HepG2 (cell line): ENCODE data around the gene PCYT2. TPM values are rescaled to one million over a fixed set of nuclear protein-coding genes. Genes with fewer than 3 reads are reported as not detected.

Experiments
- AGO2 ChIP-seq: fragments of 200-400 bp; formaldehyde crosslinking; optimal IDR thresholded peaks from 2 replicates; pipeline ENCODE3; 2017; ENCODE audit warnings: mild to moderate bottlenecking, low read depth, low read length, moderate library complexity
- ATRX ChIP-seq: sonication (generic); formaldehyde crosslinking; IDR thresholded peaks from 2 replicates; pipeline ENCODE4 v1.4.0; 2020; ENCODE audit warnings: missing genetic modification reagents, borderline replicate concordance
- CCDC6 ChIP-seq: sonication (generic); formaldehyde crosslinking; IDR thresholded peaks from 2 replicates; pipeline ENCODE4 v1.8.1; 2022; ENCODE audit warnings: mild to moderate bottlenecking, missing genetic modification reagents, moderate library complexity
- CREB1 ChIP-seq, 2 experiments: fragments of 450-650 bp in 1 of 2; IDR thresholded peaks; 2 replicates each; pipeline ENCODE4 v1.6.1; 2016 to 2017; ENCODE audit warnings: control low read depth in 1 of 2, mild to moderate bottlenecking in 1 of 2, missing compliant biosample characterization in 1 of 2, missing genetic modification characterization in 1 of 2
- FOXJ3 ChIP-seq: sonication (generic); formaldehyde crosslinking; IDR thresholded peaks from 2 replicates; pipeline ENCODE4 v1.4.0; 2020; ENCODE audit warnings: missing genetic modification reagents, mild to moderate bottlenecking, borderline replicate concordance
- HOXA7 ChIP-seq: sonication (generic); formaldehyde crosslinking; IDR thresholded peaks from 2 replicates; pipeline ENCODE4 v1.8.1; 2022; ENCODE audit warnings: mild to moderate bottlenecking, missing genetic modification reagents, moderate library complexity
- NCOA5 ChIP-seq: sonication (generic); formaldehyde crosslinking; IDR thresholded peaks from 2 replicates; pipeline ENCODE4 v1.4.0; 2020; ENCODE audit warnings: missing genetic modification reagents
- NFIC ChIP-seq: IDR thresholded peaks from 2 replicates; pipeline ENCODE4 v1.6.1; 2012; ENCODE audit warnings: mild to moderate bottlenecking, low read length, inconsistent platforms
- PITX1 ChIP-seq: sonication (generic); formaldehyde crosslinking; IDR thresholded peaks from 2 replicates; pipeline ENCODE4 v1.5.1; 2020; ENCODE audit warnings: mild to moderate bottlenecking, missing genetic modification reagents
- POLR2A ChIP-seq, 2 experiments: IDR thresholded peaks; 2 replicates each; pipeline ENCODE4 v1.6.1; 2011; ENCODE audit warnings: low read depth in 2 of 2, low read length in 2 of 2, mild to moderate bottlenecking in 1 of 2, moderate library complexity in 1 of 2; ENCODE audit not compliant: insufficient read depth in 1 of 2
- PRMT3 ChIP-seq: sonication (generic); formaldehyde crosslinking; IDR thresholded peaks from 2 replicates; pipeline ENCODE4 v1.8.1; 2022; ENCODE audit warnings: low read depth, mild to moderate bottlenecking, moderate library complexity, missing genetic modification reagents, borderline replicate concordance
- SIN3A ChIP-seq: IDR thresholded peaks from 2 replicates; pipeline ENCODE4 v1.6.1; 2011; ENCODE audit warnings: low read depth, mild to moderate bottlenecking, control low read depth, low read length, borderline replicate concordance
- TEAD3 ChIP-seq: optimal IDR thresholded peaks from 2 replicates; pipeline ENCODE3; 2016; ENCODE audit warnings: borderline replicate concordance
- THAP8 ChIP-seq: sonication (generic); formaldehyde crosslinking; IDR thresholded peaks from 2 replicates; pipeline ENCODE4 v1.5.1; 2020; ENCODE audit warnings: missing genetic modification reagents, mild to moderate bottlenecking, borderline replicate concordance
- ZMAT5 ChIP-seq: sonication (generic); formaldehyde crosslinking; IDR thresholded peaks from 2 replicates; pipeline ENCODE4 v1.5.0; 2020; ENCODE audit warnings: mild to moderate bottlenecking, low read depth, missing genetic modification reagents, borderline replicate concordance
- ZNF264 ChIP-seq: sonication (generic); formaldehyde crosslinking; IDR thresholded peaks from 2 replicates; pipeline ENCODE4 v1.4.0; 2020; ENCODE audit warnings: missing genetic modification reagents
- ZNF556 ChIP-seq: sonication (generic); formaldehyde crosslinking; IDR thresholded peaks from 2 replicates; pipeline ENCODE4 v1.4.0; 2020; ENCODE audit warnings: mild to moderate bottlenecking, missing genetic modification reagents, borderline replicate concordance
- ZNF558 ChIP-seq: sonication (generic); formaldehyde crosslinking; IDR thresholded peaks from 2 replicates; pipeline ENCODE4 v1.9.0; 2022; ENCODE audit warnings: mild to moderate bottlenecking, missing genetic modification reagents, borderline replicate concordance
- ZNF616 ChIP-seq: sonication (generic); formaldehyde crosslinking; IDR thresholded peaks from 2 replicates; pipeline ENCODE4 v1.5.0; 2020; ENCODE audit warnings: low read depth, mild to moderate bottlenecking, missing genetic modification reagents
- polyA plus RNA-seq, 8 experiments: library from polyadenylated mRNA; depleted of rRNA in 3 of 8; stranded (reverse) in 7 of 8; unstranded in 1 of 8; fragments of >200 nt; fragmentation: Illumina TruSeq in 4 of 8; extraction: Trizol in 4 of 8; gene quantifications; 2 replicates each; pipeline versions ENCODE4 v1.2.1 to v1.2.3, GENCODE V29; 2011 to 2016; ENCODE audit warnings: low read depth in 4 of 8, missing spikeins in 1 of 8, mixed read lengths in 1 of 8; ENCODE audit not compliant: insufficient read depth in 1 of 8
- total RNA-seq, 5 experiments: library from RNA; depleted of rRNA; stranded (reverse); fragments of >200 nt; fragmentation: Illumina TruSeq; extraction: Trizol; gene quantifications; 2 replicates each; pipeline ENCODE4 v1.2.3, GENCODE V29; 2016; ENCODE audit warnings: low read depth in 1 of 5
- TF ChIP-seq, protein P1 (sequence below): sonication (generic); formaldehyde crosslinking; IDR thresholded peaks from 2 replicates; pipeline ENCODE4 v1.5.0; 2020; ENCODE audit warnings: missing genetic modification reagents, mild to moderate bottlenecking, borderline replicate concordance
- TF ChIP-seq, protein P2 (sequence below): sonication (generic); formaldehyde crosslinking; IDR thresholded peaks from 2 replicates; pipeline ENCODE4 v1.5.1; 2020; ENCODE audit warnings: mild to moderate bottlenecking, missing genetic modification reagents, borderline replicate concordance
- TF ChIP-seq, protein P3 (sequence below): IDR thresholded peaks from 2 replicates; pipeline ENCODE4 v1.6.1; 2012; ENCODE audit warnings: inconsistent platforms
- TF ChIP-seq, protein P4 (sequence below): sonication (generic); formaldehyde crosslinking; IDR thresholded peaks from 2 replicates; pipeline ENCODE4 v1.9.0; 2021; ENCODE audit warnings: missing genetic modification reagents, mild to moderate bottlenecking, borderline replicate concordance

The PCYT2 gene
- total and polyA plus RNA-seq, 2 of the 13 experiments (the other 11 are each of a cell fraction or from before 2014, with no cell fraction given): 147 to 297 TPM

DNA sequence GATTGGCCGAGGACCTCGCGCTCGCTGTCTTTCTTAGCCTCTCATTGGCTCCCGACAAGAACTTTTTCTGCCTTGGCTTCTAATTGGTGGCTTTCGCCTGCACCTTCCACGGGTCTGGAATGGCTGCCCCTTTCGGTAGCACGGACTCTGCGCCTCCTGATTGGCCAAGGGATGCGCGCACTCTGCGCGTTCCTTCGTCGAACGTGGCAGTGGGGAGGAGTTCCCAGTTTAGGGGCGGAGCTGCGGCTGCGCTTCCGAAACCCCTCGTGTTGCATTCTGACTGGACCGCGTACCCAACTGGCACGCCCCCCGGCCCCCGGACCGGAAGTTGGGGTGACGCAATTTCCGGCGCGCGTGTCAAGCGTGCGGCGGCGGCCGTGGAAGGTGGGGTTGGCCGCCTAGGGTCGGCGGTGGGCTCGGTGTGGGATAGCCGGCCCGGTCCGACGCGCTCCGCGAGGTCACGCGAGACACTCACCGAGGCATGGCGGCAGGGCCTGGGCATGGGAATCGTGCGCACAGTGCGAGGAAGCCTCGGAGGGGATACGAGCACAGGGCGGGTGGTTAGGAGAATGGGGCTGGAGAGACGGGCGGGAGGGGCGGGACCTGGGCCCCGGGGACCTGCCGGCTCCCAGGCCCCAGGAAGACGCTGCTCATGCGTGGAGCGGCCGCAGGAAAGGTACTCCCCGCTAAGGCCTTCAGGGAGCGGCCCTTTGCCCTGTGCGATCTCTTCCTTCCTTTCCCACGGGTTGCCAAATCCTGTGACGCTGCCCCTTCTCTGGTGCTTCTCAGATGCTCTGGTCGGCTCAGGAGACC lies 50.2 kb downstream of the PCYT2 start (continued):
- TF ChIP-seq PRMT3 (CRISPR knock-in tag): peak; percentile 84; the same call in 1 of the 2 replicates
- no peak for TF ChIP-seq THAP8
- peak; percentile 66; the same call in 1 of the 2 replicates for TF ChIP-seq ZNF264 (CRISPR knock-in tag)
- TF ChIP-seq, protein P1, sequence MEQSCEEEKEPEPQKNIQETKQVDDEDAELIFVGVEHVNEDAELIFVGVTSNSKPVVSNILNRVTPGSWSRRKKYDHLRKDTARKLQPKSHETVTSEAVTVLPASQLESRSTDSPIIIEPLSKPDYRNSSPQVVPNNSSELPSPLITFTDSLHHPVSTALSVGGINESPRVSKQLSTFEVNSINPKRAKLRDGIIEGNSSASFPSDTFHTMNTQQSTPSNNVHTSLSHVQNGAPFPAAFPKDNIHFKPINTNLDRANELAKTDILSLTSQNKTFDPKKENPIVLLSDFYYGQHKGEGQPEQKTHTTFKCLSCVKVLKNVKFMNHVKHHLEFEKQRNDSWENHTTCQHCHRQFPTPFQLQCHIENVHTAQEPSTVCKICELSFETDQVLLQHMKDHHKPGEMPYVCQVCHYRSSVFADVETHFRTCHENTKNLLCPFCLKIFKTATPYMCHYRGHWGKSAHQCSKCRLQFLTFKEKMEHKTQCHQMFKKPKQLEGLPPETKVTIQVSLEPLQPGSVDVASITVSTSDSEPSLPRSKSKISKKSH (CRISPR knock-in tag): peak; percentile 90
- no peak for TF ChIP-seq NCOA5 (CRISPR knock-in tag)
- peak; percentile 73; the same call in 1 of the 2 replicates for TF ChIP-seq SIN3A
- no peak for TF ChIP-seq ATRX (CRISPR knock-in tag)
- peak; percentile 96 for TF ChIP-seq CREB1 (IDR thresholded peaks at IDR 0.05)
- TF ChIP-seq CREB1 (CRISPR knock-in tag; IDR thresholded peaks at IDR 0.05): peak; percentile 98
- TF ChIP-seq, protein P2, sequence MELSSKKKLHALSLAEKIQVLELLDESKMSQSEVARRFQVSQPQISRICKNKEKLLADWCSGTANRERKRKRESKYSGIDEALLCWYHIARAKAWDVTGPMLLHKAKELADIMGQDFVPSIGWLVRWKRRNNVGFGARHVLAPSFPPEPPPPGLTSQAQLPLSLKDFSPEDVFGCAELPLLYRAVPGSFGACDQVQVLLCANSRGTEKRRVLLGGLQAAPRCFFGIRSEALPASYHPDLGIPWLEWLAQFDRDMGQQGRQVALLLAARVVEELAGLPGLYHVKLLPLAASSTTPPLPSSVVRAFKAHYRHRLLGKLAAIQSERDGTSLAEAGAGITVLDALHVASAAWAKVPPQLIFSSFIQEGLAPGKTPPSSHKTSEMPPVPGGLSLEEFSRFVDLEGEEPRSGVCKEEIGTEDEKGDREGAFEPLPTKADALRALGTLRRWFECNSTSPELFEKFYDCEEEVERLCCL (CRISPR knock-in tag): peak; percentile 91; the same call in 1 of the 2 replicates
- peak; percentile 87 for TF ChIP-seq AGO2
- TF ChIP-seq, protein P3, sequence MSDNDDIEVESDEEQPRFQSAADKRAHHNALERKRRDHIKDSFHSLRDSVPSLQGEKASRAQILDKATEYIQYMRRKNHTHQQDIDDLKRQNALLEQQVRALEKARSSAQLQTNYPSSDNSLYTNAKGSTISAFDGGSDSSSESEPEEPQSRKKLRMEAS: peak; percentile 97
- no peak for TF ChIP-seq ZMAT5 (CRISPR knock-in tag)
- no peak for TF ChIP-seq FOXJ3 (CRISPR knock-in tag)
- no peak for TF ChIP-seq HOXA7 (CRISPR knock-in tag)
- peak; percentile 84; the same call in 1 of the 2 replicates for TF ChIP-seq CCDC6 (CRISPR knock-in tag)
- peak; percentile 63; the same call in 1 of the 2 replicates for TF ChIP-seq ZNF616 (CRISPR knock-in tag)
- TF ChIP-seq POLR2A (IDR thresholded peaks at IDR 0.05; ENCODE audit: insufficient read depth in 1 of 2, low read depth in 2 of 2, low read length in 2 of 2): peak in 1 of 2 experiments; percentile 94; a peak in 2 of 4 replicates
- TF ChIP-seq ZNF556 (CRISPR knock-in tag): no peak
- TF ChIP-seq, protein P4, sequence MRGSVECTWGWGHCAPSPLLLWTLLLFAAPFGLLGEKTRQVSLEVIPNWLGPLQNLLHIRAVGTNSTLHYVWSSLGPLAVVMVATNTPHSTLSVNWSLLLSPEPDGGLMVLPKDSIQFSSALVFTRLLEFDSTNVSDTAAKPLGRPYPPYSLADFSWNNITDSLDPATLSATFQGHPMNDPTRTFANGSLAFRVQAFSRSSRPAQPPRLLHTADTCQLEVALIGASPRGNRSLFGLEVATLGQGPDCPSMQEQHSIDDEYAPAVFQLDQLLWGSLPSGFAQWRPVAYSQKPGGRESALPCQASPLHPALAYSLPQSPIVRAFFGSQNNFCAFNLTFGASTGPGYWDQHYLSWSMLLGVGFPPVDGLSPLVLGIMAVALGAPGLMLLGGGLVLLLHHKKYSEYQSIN (CRISPR knock-in tag): no peak
- TF ChIP-seq ZNF558 (CRISPR knock-in tag): no peak; the same call in 1 of the 2 replicates
- no peak; the same call in none of the 2 replicates for TF ChIP-seq PITX1 (CRISPR knock-in tag)
- TF ChIP-seq NFIC: no peak
- TF ChIP-seq TEAD3 (CRISPR knock-in tag): peak; percentile 78
